Suppressor macrophage (primary cell): ENCODE results near the gene KRT72.

Experiments
- DNase-seq, 4 experiments: peaks; one replicate each; pipeline ENCODE4 v3.0.0-alpha.2; 2020 to 2022

KRT72 gene

DNA sequence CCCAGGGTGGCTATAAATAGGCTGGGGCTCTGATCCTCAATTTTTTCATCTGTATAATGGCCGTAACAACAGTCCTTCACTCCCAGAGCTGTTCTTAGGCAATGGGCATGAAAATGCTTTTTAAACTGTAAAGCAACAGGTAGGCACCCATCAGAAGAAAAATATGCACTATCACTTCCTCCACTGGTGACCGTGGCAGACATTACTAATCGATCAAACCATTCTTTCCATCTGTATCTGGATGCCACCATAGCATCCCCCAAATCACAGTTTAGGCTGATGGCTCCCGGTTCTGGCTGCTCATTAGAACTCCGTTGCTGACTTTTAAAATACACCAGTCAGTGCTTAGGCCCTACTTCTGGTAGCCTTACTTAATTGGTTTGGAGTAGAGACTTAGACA lies 59.6 kb downstream of the KRT72 start:
- DNase-seq: no peak

DNA sequence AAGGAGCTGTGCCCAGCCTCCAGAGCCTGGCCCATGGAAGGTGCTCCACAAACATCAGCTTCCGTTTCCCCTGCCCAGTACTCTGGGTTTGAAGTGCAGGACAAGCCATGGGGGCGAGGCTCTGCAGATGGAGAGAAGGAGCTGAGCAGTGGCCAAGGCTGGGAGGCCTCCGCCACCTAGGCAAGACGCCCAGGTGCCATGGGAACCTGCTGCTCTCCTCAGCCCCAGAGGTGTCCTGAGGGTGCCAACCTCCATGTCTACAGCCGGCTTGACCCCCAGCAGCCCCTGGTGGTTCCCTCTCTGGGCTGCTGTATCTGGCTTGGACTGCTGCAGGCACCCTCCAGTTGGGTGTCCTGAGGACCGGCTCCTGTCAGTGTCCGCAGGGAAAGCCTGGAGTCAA lies 60.7 kb downstream of the KRT72 start:
- DNase-seq: no peak

DNA sequence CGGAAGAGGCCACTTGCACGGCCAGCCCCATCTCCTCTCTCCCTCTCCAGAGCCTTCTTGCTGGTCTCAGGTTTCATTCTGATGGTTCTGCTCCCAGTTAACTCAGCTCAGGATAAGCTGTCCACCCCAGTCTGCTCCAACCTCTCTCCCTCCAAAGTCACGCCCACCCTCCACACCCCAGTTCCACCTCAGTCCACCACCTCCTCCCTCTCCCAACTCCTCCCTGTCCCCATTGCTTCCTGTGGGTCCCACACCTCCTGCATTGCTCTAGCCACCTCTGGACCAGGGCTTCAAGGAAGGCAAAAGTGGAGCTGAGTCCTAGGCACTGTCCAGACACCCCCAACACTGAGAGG lies 61.5 kb downstream of the KRT72 start:
- no peak for DNase-seq

DNA sequence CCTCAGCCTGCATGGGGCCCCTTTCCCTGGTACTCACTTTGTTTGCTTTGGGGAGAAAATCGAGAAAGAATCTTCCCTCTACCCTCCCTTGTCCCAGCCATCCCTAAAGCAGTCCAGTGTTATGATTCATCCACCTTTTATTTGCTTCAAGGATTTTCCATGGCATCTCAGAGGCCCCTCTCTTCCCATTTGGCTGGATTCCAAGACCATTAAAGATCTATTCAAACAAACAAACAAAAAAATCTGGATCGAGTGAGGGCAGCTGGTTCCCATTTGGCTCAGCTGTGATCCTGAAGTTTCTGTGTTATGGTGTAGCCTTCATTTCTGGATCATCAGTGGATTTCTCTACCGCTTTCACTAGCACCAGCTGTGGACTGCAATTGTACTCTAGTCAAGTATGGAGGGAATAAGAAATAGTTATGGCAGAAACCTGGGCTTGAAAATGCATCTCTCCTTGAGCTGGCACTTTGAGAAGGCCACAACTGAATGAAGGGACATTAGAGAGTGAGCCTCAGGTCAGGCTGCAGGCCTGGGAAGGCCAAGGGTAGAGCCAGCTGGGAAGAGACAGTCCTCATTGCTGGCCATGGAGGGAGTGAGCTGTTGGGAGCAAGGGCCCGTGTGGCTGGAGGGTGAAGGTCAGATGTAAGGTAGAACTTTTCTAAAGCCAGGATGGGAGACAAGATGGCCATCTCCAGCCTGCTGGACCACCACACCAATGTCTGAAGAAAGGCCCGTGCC lies 62.0 kb downstream of the KRT72 start:
- no peak for DNase-seq

DNA sequence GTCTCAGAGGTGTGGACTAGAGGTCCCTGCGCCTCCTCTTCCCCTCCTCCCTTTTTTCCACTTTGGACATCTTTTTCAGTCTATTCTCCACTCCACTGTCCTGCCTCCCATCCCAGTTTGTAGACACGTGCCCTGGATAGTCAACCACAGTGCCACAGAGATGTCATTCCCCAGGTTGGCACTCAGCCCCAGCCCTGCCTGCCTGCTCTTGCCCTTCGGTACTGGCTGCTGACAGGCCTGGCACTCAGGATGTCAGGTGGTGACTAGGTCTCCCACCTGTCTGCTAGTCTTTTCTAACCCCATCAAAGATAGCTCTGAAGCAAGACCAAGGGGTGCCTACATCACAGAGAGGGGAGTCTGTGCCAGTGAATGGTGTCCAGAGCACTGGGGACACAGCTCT lies 64.2 kb downstream of the KRT72 start:
- no peak for DNase-seq
